Measurements from ENCODE around the gene SLC37A2.

- TF ChIP-seq, protein P1, sequence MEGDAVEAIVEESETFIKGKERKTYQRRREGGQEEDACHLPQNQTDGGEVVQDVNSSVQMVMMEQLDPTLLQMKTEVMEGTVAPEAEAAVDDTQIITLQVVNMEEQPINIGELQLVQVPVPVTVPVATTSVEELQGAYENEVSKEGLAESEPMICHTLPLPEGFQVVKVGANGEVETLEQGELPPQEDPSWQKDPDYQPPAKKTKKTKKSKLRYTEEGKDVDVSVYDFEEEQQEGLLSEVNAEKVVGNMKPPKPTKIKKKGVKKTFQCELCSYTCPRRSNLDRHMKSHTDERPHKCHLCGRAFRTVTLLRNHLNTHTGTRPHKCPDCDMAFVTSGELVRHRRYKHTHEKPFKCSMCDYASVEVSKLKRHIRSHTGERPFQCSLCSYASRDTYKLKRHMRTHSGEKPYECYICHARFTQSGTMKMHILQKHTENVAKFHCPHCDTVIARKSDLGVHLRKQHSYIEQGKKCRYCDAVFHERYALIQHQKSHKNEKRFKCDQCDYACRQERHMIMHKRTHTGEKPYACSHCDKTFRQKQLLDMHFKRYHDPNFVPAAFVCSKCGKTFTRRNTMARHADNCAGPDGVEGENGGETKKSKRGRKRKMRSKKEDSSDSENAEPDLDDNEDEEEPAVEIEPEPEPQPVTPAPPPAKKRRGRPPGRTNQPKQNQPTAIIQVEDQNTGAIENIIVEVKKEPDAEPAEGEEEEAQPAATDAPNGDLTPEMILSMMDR (IDR thresholded peaks at IDR 0.05), result no peak
- TF ChIP-seq POLR2A (IDR thresholded peaks at IDR 0.05), result no peak
Measured at GRCh38 chr11:125100136-125100535, 37.0 kb downstream of the SLC37A2 start.

Data from esophagus squamous epithelium (tissue), 4 donors.